HEK293 (cell line): Measurements from ENCODE around the gene ANKRD40.

Experiments used
- CTCF ChIA-PET: fragments of 350-600 bp; formaldehyde crosslinking; extraction: SDS; loops from one replicate; lab custom pipeline; 2021; ENCODE audit warnings: antibody characterized with exemption; lab: Yijun Ruan, JAX
- POLR2A ChIA-PET: fragments of 300-600 bp; formaldehyde crosslinking; extraction: SDS; loops from one replicate; lab custom pipeline; 2020; ENCODE audit warnings: antibody characterized with exemption, inconsistent platforms; lab: Yijun Ruan, JAX
- H3K27ac ChIP-seq: fragments of 200-500 bp; sonication (Bioruptor generic); 2 replicates; pipeline ENCODE4 v1.5.1; 2014; ENCODE audit warnings: low read depth, low read length, control low read depth, inconsistent platforms; ENCODE audit errors: extremely low read depth
- H3K36me3 ChIP-seq, 2 experiments: fragments of 200-500 bp in 1 of 2; sonication (Bioruptor generic) in 1 of 2; 1 replicate in 1 of 2; 2 replicates in 1 of 2; pipeline ENCODE4 v1.5.1; 2014 to 2017; ENCODE audit warnings: inconsistent platforms in 2 of 2, low read length in 2 of 2; ENCODE audit not compliant: control insufficient read depth in 2 of 2, insufficient read depth in 1 of 2
- H3K4me1 ChIP-seq: fragments of 200-500 bp; sonication (Bioruptor generic); 2 replicates; pipeline ENCODE4 v1.5.1; 2014; ENCODE audit warnings: mild to moderate bottlenecking, low read length, inconsistent platforms; ENCODE audit not compliant: control insufficient read depth, insufficient read depth
- H3K4me3 ChIP-seq: 2 replicates; pipeline ENCODE4 v1.5.1; 2011; ENCODE audit warnings: low read depth, mild to moderate bottlenecking, control low read depth, low read length, moderate library complexity
- H3K9me3 ChIP-seq: fragments of 200-500 bp; sonication (Bioruptor generic); 2 replicates; pipeline ENCODE4 v1.5.1; 2014; ENCODE audit warnings: low read depth, low read length, inconsistent platforms; ENCODE audit not compliant: control insufficient read depth, insufficient read depth
- ATF2 ChIP-seq: fragments of 450-650 bp; formaldehyde crosslinking; IDR thresholded peaks from 2 replicates; pipeline ENCODE4 v1.5.1; 2016; ENCODE audit warnings: missing biosample characterization, missing genetic modification characterization, low read depth
- BCL11A ChIP-seq: fragments of 450-650 bp; formaldehyde crosslinking; IDR thresholded peaks from 2 replicates; pipeline ENCODE4 v1.5.1; 2016; ENCODE audit warnings: low read depth, missing biosample characterization, missing genetic modification characterization
- GLI2 ChIP-seq: fragments of 450-650 bp; formaldehyde crosslinking; IDR thresholded peaks from 2 replicates; pipeline ENCODE4; 2017; ENCODE audit warnings: missing biosample characterization, missing genetic modification characterization, low read depth, borderline replicate concordance
- GLI4 ChIP-seq: fragments of 450-650 bp; formaldehyde crosslinking; IDR thresholded peaks from 2 replicates; pipeline ENCODE4 v1.5.1; 2016; ENCODE audit warnings: missing biosample characterization, missing genetic modification characterization
- HOXA7 ChIP-seq: sonication (generic); formaldehyde crosslinking; IDR thresholded peaks from 2 replicates; pipeline ENCODE4 v1.8.1; 2022; ENCODE audit warnings: missing genetic modification reagents, borderline replicate concordance
- OVOL3 ChIP-seq: fragments of 450-650 bp; formaldehyde crosslinking; IDR thresholded peaks from 2 replicates; pipeline ENCODE4 v1.5.1; 2016; ENCODE audit warnings: missing biosample characterization, missing genetic modification characterization
- PRDM1 ChIP-seq: fragments of 450-650 bp; formaldehyde crosslinking; IDR thresholded peaks from 2 replicates; pipeline ENCODE4; 2016; ENCODE audit warnings: missing biosample characterization, missing genetic modification characterization
- RBAK ChIP-seq: fragments of 450-650 bp; formaldehyde crosslinking; IDR thresholded peaks from 2 replicates; pipeline ENCODE4 v1.5.1; 2016; ENCODE audit warnings: missing biosample characterization, missing genetic modification characterization
- SP7 ChIP-seq: fragments of 450-650 bp; formaldehyde crosslinking; IDR thresholded peaks from 2 replicates; pipeline ENCODE4 v1.5.1; 2016; ENCODE audit warnings: missing biosample characterization, missing genetic modification characterization
- TRIM28 ChIP-seq: IDR thresholded peaks from 2 replicates; pipeline ENCODE4 v1.6.1; 2011; ENCODE audit warnings: low read length, control low read depth, borderline replicate concordance
- TSHZ1 ChIP-seq: fragments of 450-650 bp; formaldehyde crosslinking; IDR thresholded peaks from 2 replicates; pipeline ENCODE4 v1.5.1; 2016; ENCODE audit warnings: missing biosample characterization, missing genetic modification characterization, borderline replicate concordance
- ZFHX2 ChIP-seq: fragments of 450-650 bp; formaldehyde crosslinking; conservative IDR thresholded peaks from 2 replicates; pipeline ENCODE4 v1.5.1; 2016; ENCODE audit warnings: missing biosample characterization, missing genetic modification characterization
- ZFP41 ChIP-seq: fragments of 450-650 bp; formaldehyde crosslinking; IDR thresholded peaks from 2 replicates; pipeline ENCODE4 v1.5.1; 2016; ENCODE audit warnings: missing biosample characterization, missing genetic modification characterization, borderline replicate concordance
- ZNF114 ChIP-seq: fragments of 450-650 bp; formaldehyde crosslinking; IDR thresholded peaks from 2 replicates; pipeline ENCODE4 v1.5.0; 2017; ENCODE audit warnings: missing biosample characterization, missing genetic modification characterization
- ZNF138 ChIP-seq: fragments of 450-650 bp; formaldehyde crosslinking; IDR thresholded peaks from 2 replicates; pipeline ENCODE4 v1.5.1; 2016; ENCODE audit warnings: missing biosample characterization, missing genetic modification characterization, borderline replicate concordance
- ZNF146 ChIP-seq: fragments of 450-650 bp; formaldehyde crosslinking; IDR thresholded peaks from 2 replicates; pipeline ENCODE4 v1.5.1; 2016; ENCODE audit warnings: missing biosample characterization, missing genetic modification characterization
- ZNF16 ChIP-seq: fragments of 450-650 bp; formaldehyde crosslinking; IDR thresholded peaks from 2 replicates; pipeline ENCODE4 v1.5.1; 2016; ENCODE audit warnings: low read depth, missing biosample characterization, missing genetic modification characterization
- ZNF214 ChIP-seq: fragments of 450-650 bp; formaldehyde crosslinking; IDR thresholded peaks from 2 replicates; pipeline ENCODE4 v1.5.1; 2017; ENCODE audit warnings: missing biosample characterization, mild to moderate bottlenecking, missing genetic modification characterization, borderline replicate concordance
- ZNF239 ChIP-seq: fragments of 450-650 bp; formaldehyde crosslinking; IDR thresholded peaks from 2 replicates; pipeline ENCODE4 v1.5.1; 2016; ENCODE audit warnings: missing biosample characterization, missing genetic modification characterization
- ZNF24 ChIP-seq: fragments of 450-650 bp; formaldehyde crosslinking; IDR thresholded peaks from 2 replicates; pipeline ENCODE4 v1.5.1; 2016; ENCODE audit warnings: missing biosample characterization, missing genetic modification characterization
- ZNF311 ChIP-seq: fragments of 450-650 bp; formaldehyde crosslinking; IDR thresholded peaks from 2 replicates; pipeline ENCODE4 v1.5.1; 2017; ENCODE audit warnings: missing biosample characterization, missing genetic modification characterization, borderline replicate concordance
- ZNF324 ChIP-seq: fragments of 450-650 bp; formaldehyde crosslinking; IDR thresholded peaks from 2 replicates; pipeline ENCODE4 v1.5.1; 2016; ENCODE audit warnings: missing biosample characterization, missing genetic modification characterization
- ZNF335 ChIP-seq: fragments of 450-650 bp; formaldehyde crosslinking; conservative IDR thresholded peaks from 2 replicates; pipeline ENCODE4 v1.5.1; 2016; ENCODE audit warnings: missing biosample characterization, missing genetic modification characterization
- ZNF426 ChIP-seq: fragments of 450-650 bp; formaldehyde crosslinking; IDR thresholded peaks from 2 replicates; pipeline ENCODE4 v1.5.1; 2017; ENCODE audit warnings: missing biosample characterization, missing genetic modification characterization, mild to moderate bottlenecking, inconsistent platforms, moderate library complexity
- ZNF48 ChIP-seq: fragments of 450-650 bp; formaldehyde crosslinking; IDR thresholded peaks from 2 replicates; pipeline ENCODE4 v1.5.1; 2016; ENCODE audit warnings: missing biosample characterization, missing genetic modification characterization
- ZNF501 ChIP-seq: fragments of 450-650 bp; formaldehyde crosslinking; IDR thresholded peaks from 2 replicates; pipeline ENCODE4 v1.5.1; 2016; ENCODE audit warnings: missing biosample characterization, missing genetic modification characterization
- ZNF530 ChIP-seq: fragments of 450-650 bp; formaldehyde crosslinking; IDR thresholded peaks from 2 replicates; pipeline ENCODE4 v1.5.1; 2016; ENCODE audit warnings: low read depth, missing biosample characterization, missing genetic modification characterization
- ZNF600 ChIP-seq: fragments of 450-650 bp; formaldehyde crosslinking; IDR thresholded peaks from 2 replicates; pipeline ENCODE4 v1.5.1; 2016; ENCODE audit warnings: missing biosample characterization, missing genetic modification characterization
- ZNF623 ChIP-seq: fragments of 450-650 bp; formaldehyde crosslinking; IDR thresholded peaks from 2 replicates; pipeline ENCODE4 v1.5.1; 2016; ENCODE audit warnings: missing biosample characterization, missing genetic modification characterization
- TF ChIP-seq, protein P1 (sequence below): fragments of 450-650 bp; formaldehyde crosslinking; IDR thresholded peaks from 2 replicates; pipeline ENCODE4 v1.5.1; 2016; ENCODE audit warnings: missing biosample characterization, missing genetic modification characterization
- TF ChIP-seq, protein P2 (sequence below): fragments of 450-650 bp; formaldehyde crosslinking; IDR thresholded peaks from 2 replicates; pipeline ENCODE4 v1.5.1; 2017; ENCODE audit warnings: missing biosample characterization, missing genetic modification characterization

ANKRD40 gene

GRCh38 chr17:50719924-50720794 is 12.4 kb upstream of the ANKRD40 start:
- Histone ChIP-seq H3K27ac (peak overlapping the region; percentile 97), H3K9me3 (no peaks in the 10 kb centered on the region), H3K4me1 (peaks cover 22% of the 10 kb centered on the region), H3K36me3 (peaks cover 11 to 12% of the 10 kb centered on the region in 2 experiments; a peak in 2 of 3 replicates), H3K4me3 (peak overlapping the region; percentile 98)
- POLR2A ChIA-PET = interaction anchor here (0.5 to 1.4 kb wide), 12 partner anchors 12 to 323 kb away, joined by 3 to 46 read pairs (median 5); partner anchors contain the start of genes ANKRD40, CACNA1G and LRRC59
- CTCF ChIA-PET = interaction anchor here (1.1 kb wide), 1 partner anchor 94 kb away, joined by 3 read pairs; no protein-coding TSS in a partner anchor
- no peak for TF ChIP-seq ZNF426 (tag by site-specific recombination)
- no peak for TF ChIP-seq ZNF335 (tag by site-specific recombination)
- no peak for TF ChIP-seq ZNF311
- no peak for TF ChIP-seq ZNF530 (tag by site-specific recombination)
- TF ChIP-seq TSHZ1 (tag by site-specific recombination) = no peak
- TF ChIP-seq TRIM28 = no peak
- TF ChIP-seq GLI2 (tag by site-specific recombination) = no peak
- no peak for TF ChIP-seq ZNF24
- TF ChIP-seq PRDM1 (tag by site-specific recombination) = no peak
- TF ChIP-seq ZFP41 (tag by site-specific recombination) = no peak
- no peak for TF ChIP-seq ZNF600 (tag by site-specific recombination)
- no peak for TF ChIP-seq OVOL3 (tag by site-specific recombination)
- TF ChIP-seq ZNF16 (tag by site-specific recombination) = no peak
- TF ChIP-seq ZNF239 = no peak
- no peak for TF ChIP-seq SP7
- TF ChIP-seq GLI4 (tag by site-specific recombination) = no peak
- no peak for TF ChIP-seq ZNF48 (tag by site-specific recombination)
- TF ChIP-seq, protein P1, sequence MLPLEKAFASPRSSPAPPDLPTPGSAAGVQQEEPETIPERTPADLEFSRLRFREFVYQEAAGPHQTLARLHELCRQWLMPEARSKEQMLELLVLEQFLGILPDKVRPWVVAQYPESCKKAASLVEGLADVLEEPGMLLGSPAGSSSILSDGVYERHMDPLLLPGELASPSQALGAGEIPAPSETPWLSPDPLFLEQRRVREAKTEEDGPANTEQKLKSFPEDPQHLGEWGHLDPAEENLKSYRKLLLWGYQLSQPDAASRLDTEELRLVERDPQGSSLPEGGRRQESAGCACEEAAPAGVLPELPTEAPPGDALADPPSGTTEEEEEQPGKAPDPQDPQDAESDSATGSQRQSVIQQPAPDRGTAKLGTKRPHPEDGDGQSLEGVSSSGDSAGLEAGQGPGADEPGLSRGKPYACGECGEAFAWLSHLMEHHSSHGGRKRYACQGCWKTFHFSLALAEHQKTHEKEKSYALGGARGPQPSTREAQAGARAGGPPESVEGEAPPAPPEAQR (tag by site-specific recombination) = no peak
- TF ChIP-seq ATF2 (tag by site-specific recombination) = no peak
- TF ChIP-seq, protein P2, sequence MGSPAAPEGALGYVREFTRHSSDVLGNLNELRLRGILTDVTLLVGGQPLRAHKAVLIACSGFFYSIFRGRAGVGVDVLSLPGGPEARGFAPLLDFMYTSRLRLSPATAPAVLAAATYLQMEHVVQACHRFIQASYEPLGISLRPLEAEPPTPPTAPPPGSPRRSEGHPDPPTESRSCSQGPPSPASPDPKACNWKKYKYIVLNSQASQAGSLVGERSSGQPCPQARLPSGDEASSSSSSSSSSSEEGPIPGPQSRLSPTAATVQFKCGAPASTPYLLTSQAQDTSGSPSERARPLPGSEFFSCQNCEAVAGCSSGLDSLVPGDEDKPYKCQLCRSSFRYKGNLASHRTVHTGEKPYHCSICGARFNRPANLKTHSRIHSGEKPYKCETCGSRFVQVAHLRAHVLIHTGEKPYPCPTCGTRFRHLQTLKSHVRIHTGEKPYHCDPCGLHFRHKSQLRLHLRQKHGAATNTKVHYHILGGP (tag by site-specific recombination) = no peak
- TF ChIP-seq ZNF138 (tag by site-specific recombination) = no peak
- TF ChIP-seq HOXA7 (CRISPR knock-in tag) = no peak
- no peak for TF ChIP-seq ZNF214
- TF ChIP-seq ZNF623 (tag by site-specific recombination) = no peak; the same call in 1 of the 2 replicates
- no peak for TF ChIP-seq ZNF501
- 0 out of 2 replicates have a peak, but pooled peaks have one; percentile 11 for TF ChIP-seq ZNF324 (tag by site-specific recombination)
- TF ChIP-seq BCL11A (tag by site-specific recombination) = peak; percentile 5; the same call in 1 of the 2 replicates
- no peak for TF ChIP-seq RBAK (tag by site-specific recombination)
- no peak for TF ChIP-seq ZNF114 (tag by site-specific recombination)
- no peak for TF ChIP-seq ZNF146 (tag by site-specific recombination)
- no peak for TF ChIP-seq ZFHX2 (tag by site-specific recombination)
